ENCODE data around the gene YTHDC2.

The YTHDC2 gene

GRCh38 chr5:113513384-113514288 lies at the start of gene YTHDC2:
Gene YTHDC2 (plus strand): TSS chr5:113513694. CDS start chr5:113513896, 202 bp downstream.
- peak within 1 kb of the TSS; percentile 97 for H3K4me3 ChIP-seq (ENCODE audit: low read depth, low read length)
- DNase-seq (ENCODE audit: low read depth) = peak; percentile 45

DNA sequence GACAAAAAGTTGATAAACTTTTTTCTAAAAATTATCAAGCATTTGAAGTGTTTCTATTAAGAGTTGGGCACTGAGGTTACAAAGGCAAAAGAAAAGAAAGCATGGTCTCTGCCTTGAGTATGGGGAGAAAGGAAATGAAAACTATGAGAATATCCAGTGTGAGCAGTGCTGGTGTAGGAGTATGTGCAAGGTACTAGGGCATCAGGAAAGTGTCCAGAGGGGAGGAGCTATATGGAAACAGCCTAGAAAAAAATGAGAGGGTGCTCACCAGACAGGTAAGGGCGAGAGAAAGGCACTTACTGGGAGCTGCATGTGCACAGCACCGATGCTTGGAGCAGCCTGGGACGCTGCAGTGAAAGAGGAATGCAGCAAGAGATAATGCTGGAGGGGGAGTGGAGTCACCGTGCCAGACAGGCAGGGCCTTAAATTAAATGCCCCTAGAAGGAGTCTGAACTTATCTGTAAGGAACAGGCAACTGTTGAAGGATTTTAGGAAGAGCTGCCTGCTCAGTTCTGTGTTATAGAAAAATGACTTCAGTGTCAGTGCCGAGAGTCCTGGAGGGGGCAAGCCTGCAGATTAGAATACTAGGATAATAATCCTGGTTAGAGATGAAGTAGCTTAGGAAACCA lies 39.3 kb upstream of the YTHDC2 start:
- no peak for DNase-seq (ENCODE audit: low read depth)
- H3K4me3 ChIP-seq (ENCODE audit: low read depth, low read length) = no peak overlapping the region
- TF ChIP-seq, protein P1, sequence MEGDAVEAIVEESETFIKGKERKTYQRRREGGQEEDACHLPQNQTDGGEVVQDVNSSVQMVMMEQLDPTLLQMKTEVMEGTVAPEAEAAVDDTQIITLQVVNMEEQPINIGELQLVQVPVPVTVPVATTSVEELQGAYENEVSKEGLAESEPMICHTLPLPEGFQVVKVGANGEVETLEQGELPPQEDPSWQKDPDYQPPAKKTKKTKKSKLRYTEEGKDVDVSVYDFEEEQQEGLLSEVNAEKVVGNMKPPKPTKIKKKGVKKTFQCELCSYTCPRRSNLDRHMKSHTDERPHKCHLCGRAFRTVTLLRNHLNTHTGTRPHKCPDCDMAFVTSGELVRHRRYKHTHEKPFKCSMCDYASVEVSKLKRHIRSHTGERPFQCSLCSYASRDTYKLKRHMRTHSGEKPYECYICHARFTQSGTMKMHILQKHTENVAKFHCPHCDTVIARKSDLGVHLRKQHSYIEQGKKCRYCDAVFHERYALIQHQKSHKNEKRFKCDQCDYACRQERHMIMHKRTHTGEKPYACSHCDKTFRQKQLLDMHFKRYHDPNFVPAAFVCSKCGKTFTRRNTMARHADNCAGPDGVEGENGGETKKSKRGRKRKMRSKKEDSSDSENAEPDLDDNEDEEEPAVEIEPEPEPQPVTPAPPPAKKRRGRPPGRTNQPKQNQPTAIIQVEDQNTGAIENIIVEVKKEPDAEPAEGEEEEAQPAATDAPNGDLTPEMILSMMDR (IDR thresholded peaks at IDR 0.05; ENCODE audit: low read depth, low read length, missing control alignments) = no peak

More at GRCh38 chr5:113513384-113514288, at the start of gene YTHDC2:
- TF ChIP-seq, protein P1 (IDR thresholded peaks at IDR 0.05; ENCODE audit: low read depth, low read length, missing control alignments) = peak; percentile 21

- TF ChIP-seq, protein P1 (IDR thresholded peaks at IDR 0.05; ENCODE audit: low read depth, low read length, missing control alignments) = no peak
- H3K4me3 ChIP-seq (ENCODE audit: low read depth, low read length) = no peak overlapping the region
- no peak for DNase-seq (ENCODE audit: low read depth)
These were observed 34.8 kb upstream of the YTHDC2 start for GRCh38 chr5:113478691-113479090.

GRCh38 chr5:113480243-113480642 lies 33.3 kb upstream of the YTHDC2 start:
- no peak for DNase-seq (ENCODE audit: low read depth)
- TF ChIP-seq, protein P1 (IDR thresholded peaks at IDR 0.05; ENCODE audit: low read depth, low read length, missing control alignments) = no peak
- no peak overlapping the region for H3K4me3 ChIP-seq (ENCODE audit: low read depth, low read length)

DNA sequence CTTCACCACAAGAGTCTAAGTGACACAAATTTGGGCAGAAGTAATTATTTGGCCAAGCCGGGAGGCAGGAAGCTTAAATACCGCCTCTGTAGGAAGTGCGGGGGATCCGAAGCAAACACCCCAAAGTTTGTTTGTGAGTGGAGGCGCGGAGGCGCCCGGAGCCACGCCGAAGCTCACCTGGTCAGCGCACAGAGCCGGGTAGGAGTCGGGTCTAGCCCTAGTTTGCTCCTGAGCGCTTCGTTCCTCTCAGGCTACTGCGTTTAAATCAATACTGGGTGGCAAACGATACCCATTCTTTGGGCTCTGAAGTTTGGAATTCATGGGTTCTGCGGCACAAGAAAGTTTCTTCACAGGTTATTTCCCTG lies 26.1 kb upstream of the YTHDC2 start:
- no peak for DNase-seq (ENCODE audit: low read depth)
- no peak overlapping the region for H3K4me3 ChIP-seq (ENCODE audit: low read depth, low read length)
- TF ChIP-seq, protein P1 (IDR thresholded peaks at IDR 0.05; ENCODE audit: low read depth, low read length, missing control alignments) = no peak

- TF ChIP-seq, protein P1 (IDR thresholded peaks at IDR 0.05; ENCODE audit: low read depth, low read length, missing control alignments) = no peak
- DNase-seq (ENCODE audit: low read depth) = no peak
- H3K4me3 ChIP-seq (ENCODE audit: low read depth, low read length) = peak within 1 kb of the TSS; percentile 31
These were observed 25.5 kb upstream of the YTHDC2 start, which contains the start of gene MCC for GRCh38 chr5:113487781-113488644. Gene MCC (minus strand): TSS chr5:113488453.

Data from GM12864 (cell line).